HG03520 (cell line): ENCODE results near the gene ARSK.

Experiments
- ATAC-seq: cut with Tn5 transposase; IDR thresholded peaks from one replicate; pipeline ENCODE4 v1.9.1; 2021; ENCODE audit warnings: mild to moderate bottlenecking, moderate library complexity; ENCODE audit not compliant: unreplicated experiment

ARSK gene, protein sequence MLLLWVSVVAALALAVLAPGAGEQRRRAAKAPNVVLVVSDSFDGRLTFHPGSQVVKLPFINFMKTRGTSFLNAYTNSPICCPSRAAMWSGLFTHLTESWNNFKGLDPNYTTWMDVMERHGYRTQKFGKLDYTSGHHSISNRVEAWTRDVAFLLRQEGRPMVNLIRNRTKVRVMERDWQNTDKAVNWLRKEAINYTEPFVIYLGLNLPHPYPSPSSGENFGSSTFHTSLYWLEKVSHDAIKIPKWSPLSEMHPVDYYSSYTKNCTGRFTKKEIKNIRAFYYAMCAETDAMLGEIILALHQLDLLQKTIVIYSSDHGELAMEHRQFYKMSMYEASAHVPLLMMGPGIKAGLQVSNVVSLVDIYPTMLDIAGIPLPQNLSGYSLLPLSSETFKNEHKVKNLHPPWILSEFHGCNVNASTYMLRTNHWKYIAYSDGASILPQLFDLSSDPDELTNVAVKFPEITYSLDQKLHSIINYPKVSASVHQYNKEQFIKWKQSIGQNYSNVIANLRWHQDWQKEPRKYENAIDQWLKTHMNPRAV

GRCh38 chr5:95554647-95555548, at the start of gene ARSK, which contains the start of gene SKIC3:
Gene ARSK (plus strand): TSS chr5:95555101. CDS start chr5:95555279, 178 bp downstream.
Gene SKIC3 (minus strand): TSS chr5:95554977. CDS start chr5:95547150, 7,827 bp downstream.
- ATAC-seq, result peak; percentile 87

DNA sequence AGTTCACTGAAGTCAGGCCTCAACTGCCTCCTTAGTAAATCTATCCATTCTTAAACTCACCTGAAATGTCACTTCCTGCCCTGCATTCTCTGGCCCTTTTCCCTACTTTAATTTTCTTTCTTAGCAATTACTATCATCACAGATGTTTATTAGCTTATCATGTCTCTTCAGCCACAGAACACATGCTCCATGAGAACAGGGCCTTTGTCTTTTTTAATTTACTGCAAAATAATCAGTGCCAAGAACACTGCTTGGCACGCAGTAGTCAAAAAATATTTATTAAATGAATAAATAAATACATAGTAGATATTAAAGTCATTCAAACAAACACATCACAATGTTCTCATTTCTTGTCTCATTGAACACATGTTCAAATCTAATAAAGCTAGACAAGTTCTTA, 46.4 kb upstream of the ARSK start:
- no peak for ATAC-seq

- ATAC-seq, result no peak
Observed at GRCh38 chr5:95511606-95512005, 43.3 kb upstream of the ARSK start.

DNA sequence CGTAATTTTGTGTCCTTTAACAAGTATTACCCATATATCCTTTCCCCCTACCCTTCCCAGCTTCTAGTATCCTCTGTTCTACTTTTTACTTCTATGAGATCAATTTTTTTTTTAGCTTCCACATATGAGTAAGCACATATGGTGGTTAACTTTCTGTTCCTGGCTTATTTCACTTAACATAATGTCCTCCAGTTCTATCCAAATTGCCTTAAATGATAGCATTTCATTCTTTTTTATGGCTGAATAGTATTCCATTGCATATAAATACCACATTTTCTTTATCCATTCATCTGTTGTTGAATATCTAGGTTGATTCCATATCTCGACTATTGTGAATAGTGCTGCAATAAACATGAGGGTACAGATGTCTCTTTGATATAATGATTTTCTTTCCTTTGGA, 36.5 kb upstream of the ARSK start:
- ATAC-seq, result no peak

DNA sequence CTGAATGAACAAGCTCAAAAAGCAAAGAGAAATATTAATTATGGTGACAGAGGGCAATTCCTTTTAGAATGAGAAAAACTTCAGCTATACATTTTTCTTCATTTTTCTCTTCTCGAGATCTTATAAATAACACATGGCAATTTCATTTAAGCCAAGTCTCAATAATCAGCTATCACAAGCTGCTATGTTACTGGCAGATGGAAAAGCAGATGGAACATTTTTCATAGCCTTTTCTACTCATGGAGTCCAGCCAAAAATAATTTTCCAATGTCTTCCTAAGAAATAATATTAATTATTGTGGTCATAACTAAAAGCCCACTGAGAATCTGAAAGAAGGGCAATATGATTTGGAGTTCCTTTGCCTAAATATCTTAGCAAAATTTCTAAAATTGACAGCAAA, 35.8 kb upstream of the ARSK start:
- ATAC-seq, result no peak

- no peak for ATAC-seq
Observed at GRCh38 chr5:95519681-95520080, 35.2 kb upstream of the ARSK start.

- ATAC-seq, result no peak
Observed at GRCh38 chr5:95520206-95520605, 34.7 kb upstream of the ARSK start.

DNA sequence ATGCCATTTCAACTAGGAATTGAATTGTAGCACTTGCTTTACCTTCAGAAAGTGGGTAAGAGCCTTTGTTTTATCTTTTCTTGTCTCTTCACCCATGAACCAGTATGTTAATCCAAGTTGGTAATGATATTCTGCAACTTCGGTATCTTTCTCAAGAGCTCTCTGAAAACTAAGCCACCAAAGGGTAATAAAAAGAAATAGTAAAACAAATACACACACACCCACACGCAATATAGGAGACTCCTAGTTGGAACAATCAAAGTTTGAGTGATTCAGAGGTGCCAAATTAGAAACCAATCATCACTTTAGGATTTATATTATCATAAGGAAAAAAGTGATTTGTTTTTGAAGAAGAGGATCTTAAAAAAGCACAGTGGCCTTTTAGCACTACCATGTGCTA, 30.5 kb upstream of the ARSK start:
- no peak for ATAC-seq

DNA sequence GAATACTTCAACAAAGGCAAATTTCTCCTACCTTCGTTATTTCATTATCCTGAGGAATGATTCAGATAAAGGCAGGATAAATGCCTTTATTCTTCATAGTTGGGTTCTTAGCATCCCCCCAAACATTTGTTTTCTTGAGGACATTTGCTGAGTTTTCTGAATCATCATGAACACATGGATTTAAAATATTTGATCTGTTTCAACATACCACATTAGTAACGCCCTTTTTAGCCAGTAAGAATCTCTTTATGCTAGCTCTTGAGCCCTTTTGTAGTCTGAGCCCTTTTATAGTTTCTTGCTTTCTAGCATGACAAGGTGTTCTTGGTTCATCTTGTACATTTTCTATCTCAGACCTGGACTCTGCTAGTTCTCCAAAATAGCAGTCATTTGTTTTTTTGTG, 28.0 kb upstream of the ARSK start:
- ATAC-seq, result no peak

DNA sequence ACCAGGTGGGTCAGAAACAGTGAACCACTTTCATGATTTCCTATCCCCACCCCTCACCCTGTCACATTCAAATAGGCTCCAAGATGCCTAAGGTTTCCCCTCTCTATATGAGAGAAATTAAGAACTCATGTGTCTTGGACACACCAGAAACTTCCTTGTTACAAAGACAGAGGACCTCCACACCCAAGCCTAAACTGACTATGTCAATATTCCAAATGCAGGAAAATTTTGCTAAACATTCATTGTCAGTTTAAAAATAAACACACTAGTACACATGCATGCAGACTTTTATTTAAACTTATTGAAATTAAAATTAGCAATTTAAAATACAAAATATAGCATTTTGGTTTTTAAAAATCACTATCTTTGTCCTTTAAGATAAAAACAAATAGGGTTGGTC, 26.3 kb upstream of the ARSK start:
- no peak for ATAC-seq

- no peak for ATAC-seq
Observed at GRCh38 chr5:95530416-95530815, 24.5 kb upstream of the ARSK start.

DNA sequence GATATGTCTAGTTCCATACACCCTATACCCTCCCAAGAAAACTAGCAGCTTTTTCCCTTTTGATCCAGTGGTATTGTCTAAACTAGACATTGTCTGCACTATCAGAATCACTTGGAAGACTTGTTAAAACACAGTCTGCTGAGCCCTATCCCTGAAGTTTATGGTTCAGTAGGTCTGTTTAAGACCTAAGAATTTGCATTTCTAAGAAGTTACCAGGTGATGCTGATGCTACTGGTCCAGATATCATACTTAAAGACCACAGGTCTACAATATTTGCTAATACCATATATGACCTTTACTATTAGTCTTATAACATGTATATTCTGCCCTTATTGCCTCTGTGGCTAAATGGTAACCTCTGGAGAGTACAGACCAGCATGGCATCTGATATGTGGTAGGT, 23.4 kb upstream of the ARSK start:
- ATAC-seq, result no peak

DNA sequence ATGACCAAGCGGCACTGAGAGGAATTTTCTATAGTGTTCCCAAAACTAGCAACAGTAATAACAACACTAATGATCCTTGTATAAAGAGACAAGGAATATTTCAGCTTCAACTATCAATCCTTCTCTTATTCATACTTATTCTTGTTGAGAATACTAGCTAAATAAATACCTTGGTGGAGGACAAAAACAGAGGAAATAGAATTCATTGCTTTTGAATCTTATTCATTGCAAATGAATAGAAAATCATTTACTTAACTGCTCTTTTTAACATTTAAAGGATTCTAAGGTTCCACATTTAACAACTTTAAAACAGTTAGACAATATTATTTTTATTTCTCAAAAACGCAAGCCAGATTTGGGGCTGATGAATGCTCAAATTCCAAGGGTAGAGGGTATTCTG, 22.5 kb upstream of the ARSK start:
- ATAC-seq, result no peak

- no peak for ATAC-seq
Observed at GRCh38 chr5:95533106-95533505, 21.8 kb upstream of the ARSK start.

DNA sequence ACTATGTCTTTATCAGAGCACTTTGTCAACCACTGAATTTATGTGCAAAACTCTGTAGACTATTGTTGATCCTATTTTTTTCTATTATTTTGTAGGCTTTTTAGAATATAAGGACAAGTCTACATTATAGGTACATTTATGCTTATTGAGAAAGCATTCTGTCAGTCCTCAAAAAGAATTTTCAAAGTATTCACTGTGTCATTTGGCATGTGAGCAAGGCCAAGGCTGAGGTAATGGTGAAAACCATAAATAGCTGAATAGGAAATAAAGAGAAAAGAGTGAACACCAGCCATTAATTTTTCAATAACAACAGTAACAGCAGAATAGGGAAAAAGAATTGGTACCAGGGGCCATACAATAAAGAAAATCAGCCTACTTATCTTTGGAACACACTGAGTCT, 21.1 kb upstream of the ARSK start:
- ATAC-seq, result no peak

- ATAC-seq, result no peak
Observed at GRCh38 chr5:95537501-95537900, 17.4 kb upstream of the ARSK start.

DNA sequence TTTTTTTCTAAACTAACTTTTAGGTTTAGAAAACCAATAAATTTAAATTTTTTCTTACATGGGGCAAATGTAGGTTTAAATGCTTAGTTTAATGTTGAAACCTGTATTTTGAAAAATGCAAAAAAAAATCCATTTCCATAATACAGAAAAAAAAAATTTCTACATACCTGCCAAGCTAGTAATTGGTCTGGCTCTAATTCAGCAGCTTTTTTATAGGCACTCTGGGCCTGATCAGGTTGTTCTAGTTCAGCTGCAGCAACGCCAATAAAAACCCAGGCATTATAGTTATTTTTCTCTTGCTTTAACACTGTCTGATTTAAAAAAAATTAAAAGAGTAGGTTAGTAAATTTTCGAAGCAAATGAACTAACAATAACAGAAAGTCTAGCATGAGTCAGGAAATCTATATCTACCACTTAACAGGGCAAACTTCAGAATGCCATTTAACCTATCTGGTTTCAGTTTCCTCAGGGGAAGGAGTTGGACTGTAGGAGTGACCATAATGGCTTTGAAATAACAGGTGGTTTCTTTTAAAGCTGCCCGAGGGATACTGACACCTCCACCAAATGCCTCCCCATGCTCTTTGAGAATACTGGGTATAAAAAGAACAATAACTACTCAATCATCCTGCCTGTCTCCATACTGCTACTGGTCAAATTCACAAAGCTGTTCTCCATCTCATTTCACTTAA, 11.7 kb upstream of the ARSK start:
- no peak for ATAC-seq

GRCh38 chr5:95549030-95549429, 5.9 kb upstream of the ARSK start:
- ATAC-seq, result no peak

DNA sequence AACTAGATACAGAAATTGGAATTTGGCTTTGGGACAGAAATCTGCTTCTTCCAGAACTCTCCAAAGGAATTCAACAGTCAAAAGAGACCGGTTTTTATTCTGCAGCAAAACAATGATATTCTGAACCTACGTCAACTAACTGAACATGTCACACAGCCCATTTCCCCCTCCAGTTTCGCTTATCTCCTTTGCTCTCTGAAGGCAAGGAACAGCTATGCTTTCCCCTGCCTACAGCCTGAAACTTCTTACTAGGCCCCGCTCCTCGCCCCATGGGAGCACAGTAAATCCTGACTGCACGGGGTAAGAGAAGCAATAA, 612 bp upstream of the ARSK start:
- peak; percentile 29 for ATAC-seq

DNA sequence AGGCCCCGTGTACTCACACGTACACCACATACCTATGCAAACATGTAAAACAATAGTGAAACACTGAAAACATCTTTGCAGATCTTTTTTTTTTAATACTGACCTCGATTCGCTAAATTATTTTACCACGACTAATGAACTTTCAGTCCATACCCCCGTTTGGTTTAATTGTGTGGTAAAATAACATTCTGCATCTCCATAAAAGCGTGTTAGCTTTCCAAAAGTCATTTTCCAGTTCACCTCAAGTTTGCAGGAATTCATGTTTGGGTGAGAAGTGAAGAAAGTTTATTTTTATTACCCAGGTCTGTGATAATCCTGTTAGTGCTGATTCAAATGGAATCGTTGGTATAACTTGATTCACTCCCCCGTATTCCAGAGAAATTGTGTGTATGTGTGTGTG, 652 bp downstream of the ARSK start:
- ATAC-seq, result no peak

GRCh38 chr5:95557841-95558240, 2.9 kb downstream of the ARSK start:
- ATAC-seq, result no peak
